Neural progenitor cell (in vitro differentiated cells): Measurements from ENCODE around the gene ABCA7. TPM values are rescaled to one million over a fixed set of nuclear protein-coding genes. Genes with fewer than 3 reads are reported as not detected.

Source experiments
- DNase-seq: peaks from one replicate; pipeline ENCODE4 v3.0.0-alpha.2; 2016; ENCODE audit warnings: low spot score
- H2AFZ ChIP-seq: fragments of 200-600 bp; sonication (generic); replicated peaks from 2 replicates; pipeline ENCODE4 v1.6.1; 2016; ENCODE audit warnings: antibody characterized with exemption
- H3F3A ChIP-seq: fragments of 200-600 bp; sonication (generic); 2 replicates; pipeline ENCODE4 v1.6.1; 2016; ENCODE audit warnings: antibody characterized with exemption, low read depth
- H3K27ac ChIP-seq: fragments of 200-600 bp; sonication (generic); 2 replicates; pipeline ENCODE4 v1.5.1; 2016; ENCODE audit warnings: mild to moderate bottlenecking
- H3K27me3 ChIP-seq: fragments of 200-600 bp; sonication (generic); 2 replicates; pipeline ENCODE4 v1.6.1; 2016; ENCODE audit warnings: mild to moderate bottlenecking, moderate library complexity
- H3K36me3 ChIP-seq: fragments of 200-600 bp; sonication (generic); 2 replicates; pipeline ENCODE4 v1.5.1; 2016
- H3K4me1 ChIP-seq: fragments of 200-600 bp; sonication (generic); 2 replicates; pipeline ENCODE4 v1.6.1; 2016; ENCODE audit warnings: mixed run types
- H3K4me2 ChIP-seq: fragments of 200-600 bp; sonication (generic); 2 replicates; pipeline ENCODE4 v1.6.1; 2016
- H3K4me3 ChIP-seq: fragments of 200-600 bp; sonication (generic); 2 replicates; pipeline ENCODE4 v1.5.1; 2016
- H3K79me2 ChIP-seq: fragments of 200-600 bp; sonication (generic); 2 replicates; pipeline ENCODE4 v1.6.1; 2016; ENCODE audit warnings: low read depth
- H3K9ac ChIP-seq: fragments of 200-600 bp; sonication (generic); 2 replicates; pipeline ENCODE4 v1.6.1; 2016
- H3K9me3 ChIP-seq: fragments of 200-600 bp; sonication (generic); 2 replicates; pipeline ENCODE4 v1.5.1; 2016; ENCODE audit warnings: low read depth
- H4K20me1 ChIP-seq: fragments of 200-600 bp; sonication (generic); 2 replicates; pipeline ENCODE4 v1.6.1; 2016; ENCODE audit warnings: low read depth
- H3K27ac Mint-ChIP-seq: 3 replicates; pipeline ENCODE4 v1.8.0; 2021; ENCODE audit warnings: mixed read lengths
- H3K27me3 Mint-ChIP-seq: 2 replicates; pipeline ENCODE4 v1.8.0; 2022; ENCODE audit warnings: low read depth, mild to moderate bottlenecking, inconsistent platforms, moderate library complexity, mixed read lengths; ENCODE audit not compliant: insufficient read depth
- H3K36me3 Mint-ChIP-seq: 3 replicates; pipeline ENCODE4 v1.8.0; 2021; ENCODE audit warnings: mixed read lengths
- H3K4me1 Mint-ChIP-seq: 3 replicates; pipeline ENCODE4 v1.8.0; 2021; ENCODE audit warnings: mixed read lengths
- H3K4me3 Mint-ChIP-seq: 3 replicates; pipeline ENCODE4 v1.8.0; 2021; ENCODE audit warnings: mild to moderate bottlenecking, moderate library complexity, mixed read lengths
- H3K9me3 Mint-ChIP-seq: 3 replicates; pipeline ENCODE4 v1.8.0; 2020; ENCODE audit warnings: mixed read lengths
- EZH2 ChIP-seq: fragments of 200-600 bp; sonication (generic); IDR thresholded peaks from 2 replicates; pipeline ENCODE4 v1.6.1; 2017; ENCODE audit warnings: antibody characterized with exemption, mild to moderate bottlenecking, moderate library complexity
- EZH2phosphoT487 ChIP-seq: fragments of 200-600 bp; sonication (generic); IDR thresholded peaks from 2 replicates; pipeline ENCODE4 v1.6.1; 2017; ENCODE audit warnings: antibody characterized with exemption
- total RNA-seq: library from RNA; depleted of rRNA; stranded (reverse); fragments of >200 nt; gene quantifications from 2 replicates; pipeline ENCODE4 v1.2.3, GENCODE V29; 2015; ENCODE audit warnings: low replicate concordance
- TF ChIP-seq, protein P1 (sequence below): fragments of 200-600 bp; sonication (generic); IDR thresholded peaks from 2 replicates; pipeline ENCODE4 v1.5.1; 2017; ENCODE audit warnings: antibody characterized with exemption, mild to moderate bottlenecking

ABCA7 gene, protein sequence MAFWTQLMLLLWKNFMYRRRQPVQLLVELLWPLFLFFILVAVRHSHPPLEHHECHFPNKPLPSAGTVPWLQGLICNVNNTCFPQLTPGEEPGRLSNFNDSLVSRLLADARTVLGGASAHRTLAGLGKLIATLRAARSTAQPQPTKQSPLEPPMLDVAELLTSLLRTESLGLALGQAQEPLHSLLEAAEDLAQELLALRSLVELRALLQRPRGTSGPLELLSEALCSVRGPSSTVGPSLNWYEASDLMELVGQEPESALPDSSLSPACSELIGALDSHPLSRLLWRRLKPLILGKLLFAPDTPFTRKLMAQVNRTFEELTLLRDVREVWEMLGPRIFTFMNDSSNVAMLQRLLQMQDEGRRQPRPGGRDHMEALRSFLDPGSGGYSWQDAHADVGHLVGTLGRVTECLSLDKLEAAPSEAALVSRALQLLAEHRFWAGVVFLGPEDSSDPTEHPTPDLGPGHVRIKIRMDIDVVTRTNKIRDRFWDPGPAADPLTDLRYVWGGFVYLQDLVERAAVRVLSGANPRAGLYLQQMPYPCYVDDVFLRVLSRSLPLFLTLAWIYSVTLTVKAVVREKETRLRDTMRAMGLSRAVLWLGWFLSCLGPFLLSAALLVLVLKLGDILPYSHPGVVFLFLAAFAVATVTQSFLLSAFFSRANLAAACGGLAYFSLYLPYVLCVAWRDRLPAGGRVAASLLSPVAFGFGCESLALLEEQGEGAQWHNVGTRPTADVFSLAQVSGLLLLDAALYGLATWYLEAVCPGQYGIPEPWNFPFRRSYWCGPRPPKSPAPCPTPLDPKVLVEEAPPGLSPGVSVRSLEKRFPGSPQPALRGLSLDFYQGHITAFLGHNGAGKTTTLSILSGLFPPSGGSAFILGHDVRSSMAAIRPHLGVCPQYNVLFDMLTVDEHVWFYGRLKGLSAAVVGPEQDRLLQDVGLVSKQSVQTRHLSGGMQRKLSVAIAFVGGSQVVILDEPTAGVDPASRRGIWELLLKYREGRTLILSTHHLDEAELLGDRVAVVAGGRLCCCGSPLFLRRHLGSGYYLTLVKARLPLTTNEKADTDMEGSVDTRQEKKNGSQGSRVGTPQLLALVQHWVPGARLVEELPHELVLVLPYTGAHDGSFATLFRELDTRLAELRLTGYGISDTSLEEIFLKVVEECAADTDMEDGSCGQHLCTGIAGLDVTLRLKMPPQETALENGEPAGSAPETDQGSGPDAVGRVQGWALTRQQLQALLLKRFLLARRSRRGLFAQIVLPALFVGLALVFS (N-terminal part only)
- total RNA-seq, result 1.4 and 21.9 TPM in 2 replicates

DNA sequence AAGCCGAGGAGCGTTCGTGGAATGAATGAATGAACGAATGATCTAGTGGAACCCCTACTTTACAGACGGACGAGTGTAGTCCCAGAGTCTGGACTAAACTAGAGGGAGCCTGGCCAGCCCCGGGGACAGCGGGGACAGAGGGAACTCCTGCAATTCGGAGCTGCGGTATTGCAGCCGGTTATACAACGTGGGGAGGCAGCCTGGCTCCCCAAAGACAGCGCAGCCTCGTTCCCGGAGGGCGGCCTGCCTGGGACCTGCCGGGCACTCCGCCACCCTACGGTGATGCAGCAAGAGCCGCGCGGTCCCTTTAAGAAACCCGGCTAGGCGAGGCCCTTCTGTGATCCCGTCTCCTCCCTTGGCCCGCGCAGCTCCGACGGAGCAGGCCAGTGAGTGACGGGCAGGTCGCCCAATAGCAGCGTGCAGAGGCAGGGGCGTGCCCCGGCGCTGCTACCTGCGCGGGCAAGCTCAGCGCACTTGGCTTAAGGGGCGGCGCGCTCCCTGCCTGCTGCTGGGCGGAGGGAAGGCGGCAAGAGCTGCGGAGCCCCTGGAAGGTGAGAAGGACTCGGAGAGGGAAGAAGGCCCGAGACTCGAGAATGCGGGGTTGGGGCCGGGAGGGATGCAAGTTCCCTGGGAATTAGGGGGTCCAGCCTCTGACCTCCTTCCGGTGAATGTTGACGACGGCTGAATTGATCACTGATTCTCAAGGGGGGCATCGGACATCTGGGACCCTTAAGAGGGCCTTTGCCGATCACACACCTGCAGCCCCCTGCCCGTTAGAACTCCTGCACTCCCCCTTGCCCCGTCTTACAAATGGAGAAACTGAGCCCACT is at the start of gene ABCA7:
TSS of gene ABCA7 (plus strand) at position 462 of the 830 bp plus-strand sequence. CDS start 1,255 bp downstream, outside the sequence.
- Histone ChIP-seq H3K4me1 (peaks cover 8% of the 10 kb centered on the region), H3K9ac (no peak within 1 kb of the TSS), H3F3A (peaks cover 44% of the 10 kb centered on the region), H3K4me3 (peak within 1 kb of the TSS; percentile 55), H2AFZ (no peak within 1 kb of the TSS), H3K27me3 (no peaks in the 10 kb centered on the region), H3K36me3 (no peaks in the 10 kb centered on the region), H3K4me2 (peak within 1 kb of the TSS; percentile 79), H4K20me1 (peaks cover 51% of the 10 kb centered on the region), H3K79me2 (no peaks in the 10 kb centered on the region), H3K9me3 (no peaks in the 10 kb centered on the region), H3K27ac (no peak within 1 kb of the TSS)
- peak; percentile 99 for DNase-seq
- peaks cover 8% of the 10 kb centered on the region for H3K27me3 Mint-ChIP-seq
- TF ChIP-seq, protein P1, sequence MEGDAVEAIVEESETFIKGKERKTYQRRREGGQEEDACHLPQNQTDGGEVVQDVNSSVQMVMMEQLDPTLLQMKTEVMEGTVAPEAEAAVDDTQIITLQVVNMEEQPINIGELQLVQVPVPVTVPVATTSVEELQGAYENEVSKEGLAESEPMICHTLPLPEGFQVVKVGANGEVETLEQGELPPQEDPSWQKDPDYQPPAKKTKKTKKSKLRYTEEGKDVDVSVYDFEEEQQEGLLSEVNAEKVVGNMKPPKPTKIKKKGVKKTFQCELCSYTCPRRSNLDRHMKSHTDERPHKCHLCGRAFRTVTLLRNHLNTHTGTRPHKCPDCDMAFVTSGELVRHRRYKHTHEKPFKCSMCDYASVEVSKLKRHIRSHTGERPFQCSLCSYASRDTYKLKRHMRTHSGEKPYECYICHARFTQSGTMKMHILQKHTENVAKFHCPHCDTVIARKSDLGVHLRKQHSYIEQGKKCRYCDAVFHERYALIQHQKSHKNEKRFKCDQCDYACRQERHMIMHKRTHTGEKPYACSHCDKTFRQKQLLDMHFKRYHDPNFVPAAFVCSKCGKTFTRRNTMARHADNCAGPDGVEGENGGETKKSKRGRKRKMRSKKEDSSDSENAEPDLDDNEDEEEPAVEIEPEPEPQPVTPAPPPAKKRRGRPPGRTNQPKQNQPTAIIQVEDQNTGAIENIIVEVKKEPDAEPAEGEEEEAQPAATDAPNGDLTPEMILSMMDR, result no peak
- TF ChIP-seq EZH2phosphoT487, result no peak
- peak within 1 kb of the TSS; percentile 93 for H3K4me3 Mint-ChIP-seq
- no peaks in the 10 kb centered on the region for H3K9me3 Mint-ChIP-seq
- peaks cover 25% of the 10 kb centered on the region for H3K4me1 Mint-ChIP-seq
- no peak within 1 kb of the TSS for H3K27ac Mint-ChIP-seq
- H3K36me3 Mint-ChIP-seq, result peaks cover 11% of the 10 kb centered on the region

DNA sequence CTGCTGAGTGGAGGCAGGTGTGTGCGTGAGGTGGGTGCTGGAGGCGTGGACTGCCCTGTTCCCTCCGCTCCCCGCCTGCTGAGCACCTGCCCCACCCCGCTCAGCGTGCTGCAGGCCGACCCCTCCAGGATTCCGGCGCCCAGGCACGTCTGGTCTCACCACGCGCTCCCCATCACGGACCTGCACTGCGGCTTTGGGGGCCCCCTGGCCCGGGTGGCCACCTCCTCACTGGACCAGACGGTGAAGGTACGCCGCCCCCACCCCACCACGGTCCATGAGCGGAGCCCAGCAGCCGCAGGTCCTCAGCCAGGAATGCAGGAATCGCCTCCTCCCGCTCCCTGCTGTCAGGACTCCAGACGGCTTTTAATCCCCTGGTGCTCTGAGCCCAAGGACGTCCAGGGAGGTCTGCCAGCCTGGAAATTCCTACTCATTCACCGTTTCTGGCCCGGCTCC is 49.8 kb upstream of the ABCA7 start:
- no peak overlapping the region for H2AFZ ChIP-seq
- H3K27me3 ChIP-seq, result peaks cover 2% of the 10 kb centered on the region
- no peak overlapping the region for H3K9ac ChIP-seq
- H3K4me3 Mint-ChIP-seq, result no peak overlapping the region
- H3K79me2 ChIP-seq, result peaks cover 8% of the 10 kb centered on the region
- no peaks in the 10 kb centered on the region for H3K9me3 Mint-ChIP-seq
- no peak overlapping the region for H3K27ac ChIP-seq
- DNase-seq, result peak; percentile 30
- H3K4me2 ChIP-seq, result no peak overlapping the region
- no peaks in the 10 kb centered on the region for H3K4me1 Mint-ChIP-seq
- H3K36me3 Mint-ChIP-seq, result peaks cover 11% of the 10 kb centered on the region
- peaks cover 16% of the 10 kb centered on the region for H4K20me1 ChIP-seq
- no peak overlapping the region for H3K4me3 ChIP-seq
- TF ChIP-seq, protein P1, result no peak
- TF ChIP-seq EZH2 (no peak), EZH2phosphoT487 (no peak)
- peaks cover under 1% of the 10 kb centered on the region for H3K4me1 ChIP-seq
- H3K36me3 ChIP-seq, result no peaks in the 10 kb centered on the region
- H3K27ac Mint-ChIP-seq, result no peak overlapping the region
- peaks cover 19% of the 10 kb centered on the region for H3F3A ChIP-seq
- peaks cover 6% of the 10 kb centered on the region for H3K27me3 Mint-ChIP-seq
- H3K9me3 ChIP-seq, result no peaks in the 10 kb centered on the region

DNA sequence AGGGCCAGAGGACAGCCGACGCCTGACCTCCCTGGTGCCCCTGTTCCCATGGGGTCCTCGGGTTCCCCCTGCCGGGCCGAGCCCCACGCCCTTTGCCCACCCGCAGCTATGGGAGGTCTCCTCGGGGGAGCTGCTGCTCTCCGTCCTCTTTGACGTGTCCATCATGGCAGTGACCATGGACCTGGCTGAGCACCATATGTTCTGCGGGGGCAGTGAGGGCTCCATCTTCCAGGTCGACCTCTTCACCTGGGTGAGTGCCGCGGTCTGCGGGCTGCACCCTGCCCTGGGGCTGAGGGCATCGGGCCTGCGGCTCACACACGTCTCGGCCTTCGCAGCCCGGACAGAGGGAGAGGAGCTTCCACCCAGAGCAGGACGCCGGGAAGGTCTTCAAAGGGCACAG is 49.2 kb upstream of the ABCA7 start:
- no peaks in the 10 kb centered on the region for H3K36me3 ChIP-seq
- H2AFZ ChIP-seq, result no peak overlapping the region
- no peak overlapping the region for H3K4me2 ChIP-seq
- H3K79me2 ChIP-seq, result peaks cover 2% of the 10 kb centered on the region
- H3F3A ChIP-seq, result peaks cover 16% of the 10 kb centered on the region
- Mint-ChIP-seq H3K27ac (no peak overlapping the region), H3K4me3 (no peak overlapping the region), H3K36me3 (peaks cover 11% of the 10 kb centered on the region), H3K9me3 (no peaks in the 10 kb centered on the region), H3K27me3 (peaks cover 3% of the 10 kb centered on the region), H3K4me1 (no peaks in the 10 kb centered on the region)
- H4K20me1 ChIP-seq, result peaks cover 16% of the 10 kb centered on the region
- H3K4me1 ChIP-seq, result no peaks in the 10 kb centered on the region
- peaks cover 8% of the 10 kb centered on the region for H3K27me3 ChIP-seq
- TF ChIP-seq EZH2 (no peak), EZH2phosphoT487 (no peak)
- TF ChIP-seq, protein P1, result no peak
- H3K9ac ChIP-seq, result no peak overlapping the region
- H3K9me3 ChIP-seq, result no peaks in the 10 kb centered on the region
- H3K4me3 ChIP-seq, result no peak overlapping the region
- DNase-seq, result no peak
- no peak overlapping the region for H3K27ac ChIP-seq
